ENCODE measurements around the gene EPHA8.

GRCh38 chr1:22567197-22567596, 3.9 kb downstream of the EPHA8 start:
- TF ChIP-seq POLR2A (IDR thresholded peaks at IDR 0.05; ENCODE audit: extremely low read depth, insufficient read length): no peak
- TF ChIP-seq CTCF (IDR thresholded peaks at IDR 0.05; ENCODE audit: low read depth, low read length): no peak

All from NB4 (cell line).